Effector memory CD4-positive, alpha-beta T cell (primary cell): ENCODE measurements around the gene CIB2.

Source experiments
- DNase-seq, 3 donors: peaks; one replicate each; pipeline ENCODE4 v3.0.0-alpha.2; 2020
- H3K27ac ChIP-seq: 2 replicates; pipeline ENCODE4 v1.7.0; 2013; ENCODE audit warnings: mild to moderate bottlenecking, low read length, moderate library complexity; ENCODE audit not compliant: insufficient read depth, poor library complexity, severe bottlenecking
- H3K27me3 ChIP-seq: replicated peaks from 2 replicates; pipeline ENCODE4 v1.7.0; 2013; ENCODE audit warnings: mild to moderate bottlenecking, low read length; ENCODE audit not compliant: insufficient read depth, control insufficient read depth, poor library complexity, severe bottlenecking
- H3K36me3 ChIP-seq: 2 replicates; pipeline ENCODE4 v1.7.0; 2013; ENCODE audit warnings: mild to moderate bottlenecking, low read length, moderate library complexity; ENCODE audit not compliant: control insufficient read depth, insufficient read depth
- H3K4me1 ChIP-seq: 2 replicates; pipeline ENCODE4 v1.7.0; 2013; ENCODE audit warnings: low read length, mild to moderate bottlenecking; ENCODE audit not compliant: control insufficient read depth, insufficient read depth, poor library complexity, severe bottlenecking
- H3K4me3 ChIP-seq: 2 replicates; pipeline ENCODE4 v1.7.0; 2013; ENCODE audit warnings: low read length, low read depth, mild to moderate bottlenecking; ENCODE audit not compliant: insufficient read depth, poor library complexity, severe bottlenecking
- H3K9me3 ChIP-seq: 2 replicates; pipeline ENCODE4 v1.7.0; 2013; ENCODE audit warnings: mild to moderate bottlenecking, low read length, moderate library complexity; ENCODE audit not compliant: control insufficient read depth

Gene CIB2

DNA sequence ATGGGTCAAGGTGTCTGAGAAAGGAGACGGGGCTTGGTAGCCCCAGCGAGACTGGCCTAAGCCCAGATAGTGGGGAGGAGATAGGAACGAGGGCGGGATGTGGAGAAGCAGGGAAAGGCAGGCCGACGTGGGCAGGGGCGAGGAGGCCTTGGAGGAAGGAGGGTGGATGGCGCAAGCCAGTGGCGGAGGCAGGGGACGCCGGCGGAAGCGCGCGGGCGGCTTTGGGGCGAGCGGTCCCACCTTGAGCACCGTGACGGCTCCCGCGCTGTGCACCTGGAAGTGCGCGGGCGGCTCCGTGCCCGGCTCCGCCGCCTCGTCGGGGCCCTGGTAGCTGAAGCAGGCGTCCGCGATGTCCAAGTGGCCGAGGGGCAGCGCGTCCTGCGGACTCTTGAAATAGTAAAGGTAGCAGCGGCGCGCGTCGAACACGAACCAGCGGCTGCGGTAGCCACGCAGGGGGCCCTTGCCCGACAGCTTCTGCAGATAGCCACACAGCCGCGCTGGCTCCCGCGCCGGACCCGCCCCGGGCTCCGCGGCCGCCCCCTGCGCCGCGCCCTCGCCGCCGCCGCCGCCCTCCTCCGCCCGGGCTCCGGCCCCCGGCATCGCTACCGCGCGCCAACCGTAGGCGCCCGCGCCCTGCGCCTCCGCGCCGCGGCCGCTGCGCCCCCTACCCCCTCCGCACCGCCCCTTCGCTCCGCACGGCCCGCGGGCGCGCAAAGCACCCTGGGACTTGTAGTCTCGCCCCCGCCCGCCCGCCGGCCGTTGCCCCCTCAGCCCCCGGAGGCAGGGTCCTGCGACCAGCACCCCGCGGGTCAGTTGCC lies 54.0 kb downstream of the CIB2 start, which contains the start of gene TBC1D2B:
Gene TBC1D2B (minus strand): TSS at position 659 of the 818 bp plus-strand sequence. CDS start 59 bp downstream, at position 600.
- DNase-seq = peak; percentile 51 to 59 (median 55)
- Histone ChIP-seq H3K4me3 (peak within 1 kb of the TSS; percentile 87), H3K27me3 (no peaks in the 10 kb centered on the region), H3K9me3 (no peaks in the 10 kb centered on the region), H3K27ac (peak within 1 kb of the TSS; percentile 72), H3K4me1 (peaks cover 14% of the 10 kb centered on the region), H3K36me3 (no peaks in the 10 kb centered on the region)

GRCh38 chr15:78076231-78077052 lies 54.8 kb downstream of the CIB2 start:
- Histone ChIP-seq H3K27ac (peak overlapping the region; percentile 72), H3K4me1 (peaks cover 22% of the 10 kb centered on the region)

DNA sequence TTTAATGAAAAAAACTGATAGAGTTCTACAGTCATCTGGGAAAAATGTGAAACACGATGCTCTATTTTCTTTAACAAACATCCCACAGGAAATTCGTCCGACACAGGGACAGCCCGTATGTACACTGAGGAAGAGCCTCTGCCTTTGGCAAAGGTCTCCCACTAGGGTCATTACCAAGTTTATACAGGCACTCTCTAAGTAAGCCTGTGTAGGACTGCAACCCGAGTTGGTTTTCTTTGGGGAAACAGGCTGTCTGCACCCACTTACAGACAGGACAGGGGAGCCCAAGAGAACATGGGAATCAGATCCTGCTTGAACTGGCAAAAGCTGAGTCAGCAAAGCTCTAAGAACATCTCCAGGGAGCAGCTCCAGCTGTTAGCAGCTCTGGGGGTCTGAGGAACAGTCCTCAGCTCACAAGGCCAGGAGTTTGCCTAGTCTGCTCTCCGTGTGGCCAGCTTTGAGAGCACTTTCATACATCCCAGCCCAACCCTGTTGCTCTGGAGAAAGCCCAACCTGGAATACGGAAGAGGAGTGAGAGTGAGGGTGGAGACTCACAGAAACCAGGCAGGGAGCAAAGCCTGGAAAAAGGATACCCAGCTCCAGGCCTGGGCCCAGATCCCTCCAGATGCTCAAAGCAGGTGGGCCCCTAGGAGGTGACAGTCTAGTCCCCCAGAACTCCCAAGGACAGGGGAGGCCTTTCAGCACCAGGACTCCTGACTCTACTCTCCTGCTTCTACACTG lies 55.6 kb downstream of the CIB2 start:
- Histone ChIP-seq H3K27me3 (no peaks in the 10 kb centered on the region), H3K9me3 (no peaks in the 10 kb centered on the region), H3K4me3 (peak overlapping the region; percentile 87), H3K4me1 (peaks cover 25% of the 10 kb centered on the region), H3K36me3 (no peaks in the 10 kb centered on the region), H3K27ac (peak overlapping the region; percentile 72)
- DNase-seq = no peak

More at GRCh38 chr15:78076231-78077052, 54.8 kb downstream of the CIB2 start:
- Histone ChIP-seq H3K9me3 (no peaks in the 10 kb centered on the region), H3K36me3 (no peaks in the 10 kb centered on the region), H3K27me3 (no peaks in the 10 kb centered on the region), H3K4me3 (peak overlapping the region; percentile 87)
- DNase-seq = no peak

GRCh38 chr15:78073046-78073787 lies 58.0 kb downstream of the CIB2 start:
- DNase-seq = no peak
- Histone ChIP-seq H3K27ac (peak overlapping the region; percentile 36), H3K9me3 (no peaks in the 10 kb centered on the region), H3K4me1 (peaks cover 48% of the 10 kb centered on the region), H3K27me3 (no peaks in the 10 kb centered on the region), H3K4me3 (no peak overlapping the region), H3K36me3 (no peaks in the 10 kb centered on the region)

- DNase-seq = no peak
- Histone ChIP-seq H3K4me3 (no peak overlapping the region), H3K4me1 (peaks cover 57% of the 10 kb centered on the region), H3K27me3 (no peaks in the 10 kb centered on the region), H3K27ac (peak overlapping the region; percentile 36), H3K9me3 (no peaks in the 10 kb centered on the region), H3K36me3 (no peaks in the 10 kb centered on the region)
Observed at GRCh38 chr15:78072080-78072892, 59.0 kb downstream of the CIB2 start.

DNA sequence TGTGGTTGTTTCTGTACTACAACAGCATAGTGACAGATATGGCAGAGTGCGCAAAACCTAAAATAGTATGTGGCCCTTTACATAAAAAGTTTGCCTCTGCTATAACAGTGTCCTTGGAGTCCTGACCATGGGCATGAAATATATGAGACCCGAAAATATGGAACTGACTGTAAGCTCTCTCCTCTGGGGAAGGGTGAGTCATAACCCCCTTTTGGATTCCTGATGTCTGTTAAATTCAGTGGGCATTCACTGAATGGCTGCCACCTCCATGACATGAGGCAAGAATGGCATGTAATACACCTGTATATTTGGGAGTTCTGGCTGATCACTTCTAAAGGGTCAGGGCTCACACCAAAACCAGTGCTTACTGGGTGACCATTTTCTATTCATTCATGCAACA lies 59.9 kb downstream of the CIB2 start:
- H3K4me3 ChIP-seq = no peak overlapping the region
- DNase-seq = no peak
- peak overlapping the region; percentile 19 for H3K27ac ChIP-seq
- peaks cover 65% of the 10 kb centered on the region for H3K4me1 ChIP-seq
- H3K27me3 ChIP-seq = no peaks in the 10 kb centered on the region
- no peaks in the 10 kb centered on the region for H3K9me3 ChIP-seq
- H3K36me3 ChIP-seq = no peaks in the 10 kb centered on the region

GRCh38 chr15:78070049-78070700 lies 61.1 kb downstream of the CIB2 start:
- peak overlapping the region; percentile 62 for H3K27ac ChIP-seq
- H3K4me3 ChIP-seq = peak overlapping the region; percentile 39
- no peaks in the 10 kb centered on the region for H3K9me3 ChIP-seq
- no peak for DNase-seq
- H3K27me3 ChIP-seq = no peaks in the 10 kb centered on the region
- H3K36me3 ChIP-seq = no peaks in the 10 kb centered on the region
- H3K4me1 ChIP-seq = peaks cover 68% of the 10 kb centered on the region

DNA sequence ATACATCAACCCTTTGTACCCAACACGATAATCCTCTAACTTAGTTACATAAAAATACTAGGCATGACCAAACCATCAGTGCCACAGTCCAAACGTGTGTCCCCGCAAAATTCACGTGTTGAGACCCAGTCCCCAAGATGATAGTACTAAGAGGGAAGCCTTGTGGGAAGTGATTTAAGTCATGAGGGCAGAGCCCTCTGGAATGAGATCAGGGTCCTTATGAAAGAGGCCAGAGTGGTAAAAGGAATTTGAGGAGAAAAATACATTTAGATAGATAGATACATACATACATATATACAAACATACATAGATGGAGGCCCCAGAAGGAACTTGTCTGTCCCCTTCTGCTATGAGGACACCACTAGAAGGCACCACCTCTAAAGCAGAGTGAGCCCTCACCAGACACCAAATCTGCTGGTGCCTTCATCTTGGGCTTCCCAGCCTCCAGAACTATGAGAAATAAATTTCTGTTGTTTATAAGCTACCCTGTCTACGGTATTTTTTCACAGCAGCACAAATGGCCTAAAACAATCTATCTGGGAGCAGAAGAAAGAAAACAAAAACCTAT lies 61.7 kb downstream of the CIB2 start:
- Histone ChIP-seq H3K4me3 (peak overlapping the region; percentile 39), H3K9me3 (no peaks in the 10 kb centered on the region), H3K36me3 (no peaks in the 10 kb centered on the region), H3K27ac (peak overlapping the region; percentile 62), H3K27me3 (no peaks in the 10 kb centered on the region), H3K4me1 (peaks cover 75% of the 10 kb centered on the region)
- DNase-seq = no peak
